ENCODE results near the gene TOM1L1.

TOM1L1 gene

GRCh38 chr17:54950116-54950515 lies 49.5 kb downstream of the TOM1L1 start:
- DNase-seq = no peak

- DNase-seq = no peak
These were observed 50.6 kb downstream of the TOM1L1 start for GRCh38 chr17:54951286-54951685.

- DNase-seq = no peak
These were observed 56.1 kb downstream of the TOM1L1 start for GRCh38 chr17:54956791-54957190.

GRCh38 chr17:54967621-54968261 lies 67.1 kb downstream of the TOM1L1 start:
- DNase-seq = peak; percentile 1

- peak; percentile 97 for DNase-seq
These were observed 67.8 kb downstream of the TOM1L1 start, which contains the start of the genes COX11 and STXBP4 for GRCh38 chr17:54968262-54968987. Gene COX11 (minus strand): TSS chr17:54968654. CDS start chr17:54968646, 8 bp downstream. Gene STXBP4 (plus strand): TSS chr17:54968765. CDS start chr17:54986220, 17,455 bp downstream.

- DNase-seq = peak; percentile 35
These were observed 68.3 kb downstream of the TOM1L1 start for GRCh38 chr17:54968988-54969332.

- DNase-seq = no peak
These were observed 69.3 kb downstream of the TOM1L1 start for GRCh38 chr17:54969658-54970572.

- DNase-seq = no peak
These were observed 70.5 kb downstream of the TOM1L1 start for GRCh38 chr17:54971147-54971546.

- DNase-seq = no peak
These were observed 71.2 kb downstream of the TOM1L1 start for GRCh38 chr17:54971901-54972300.

GRCh38 chr17:54972406-54973138 lies 71.9 kb downstream of the TOM1L1 start:
- no peak for DNase-seq

- DNase-seq = no peak
These were observed 74.1 kb downstream of the TOM1L1 start for GRCh38 chr17:54974759-54975158.

GRCh38 chr17:54976316-54976715 lies 75.7 kb downstream of the TOM1L1 start:
- DNase-seq = no peak

- DNase-seq = no peak
These were observed 77.1 kb downstream of the TOM1L1 start for GRCh38 chr17:54977744-54978143.

- DNase-seq = no peak
These were observed 79.0 kb downstream of the TOM1L1 start for GRCh38 chr17:54979657-54980056.

- no peak for DNase-seq
These were observed 79.7 kb downstream of the TOM1L1 start for GRCh38 chr17:54980375-54980774.

- DNase-seq = no peak
These were observed 81.7 kb downstream of the TOM1L1 start for GRCh38 chr17:54982399-54982798.

- no peak for DNase-seq
These were observed 82.6 kb downstream of the TOM1L1 start for GRCh38 chr17:54983260-54983659.

- no peak for DNase-seq
These were observed 84.8 kb downstream of the TOM1L1 start for GRCh38 chr17:54985476-54985875.

- no peak for DNase-seq
These were observed 89.5 kb downstream of the TOM1L1 start for GRCh38 chr17:54990118-54990517.

- no peak for DNase-seq
These were observed 90.9 kb downstream of the TOM1L1 start for GRCh38 chr17:54991567-54991966.

GRCh38 chr17:54992797-54993639 lies 92.4 kb downstream of the TOM1L1 start:
- peak; percentile 65 for DNase-seq

GRCh38 chr17:54996441-54996840 lies 95.8 kb downstream of the TOM1L1 start:
- no peak for DNase-seq

Data from CD4-positive, alpha-beta T cell treated with Interleukin-12 subunit alpha and Interleukin-12 subunit beta, for 1 hour (primary cell).